Embryonic facial prominence (tissue), 1 donor: Measurements from ENCODE around the gene PLIN1.

Experiments
- DNase-seq: peaks from one replicate; pipeline ENCODE4 v3.0.0-alpha.2; 2016; ENCODE audit errors: extremely low spot score

Gene PLIN1

GRCh38 chr15:89652666-89653065 lies 26.5 kb downstream of the PLIN1 start:
- DNase-seq, result no peak

- no peak for DNase-seq
These were observed 27.0 kb downstream of the PLIN1 start for GRCh38 chr15:89652131-89652530.

- no peak for DNase-seq
These were observed 29.5 kb downstream of the PLIN1 start for GRCh38 chr15:89649716-89650115.

- DNase-seq, result no peak
These were observed 30.0 kb downstream of the PLIN1 start for GRCh38 chr15:89649013-89649625.

- no peak for DNase-seq
These were observed 30.8 kb downstream of the PLIN1 start for GRCh38 chr15:89648106-89649012.

- no peak for DNase-seq
These were observed 31.8 kb downstream of the PLIN1 start for GRCh38 chr15:89647191-89647851.

- DNase-seq, result no peak
These were observed 32.6 kb downstream of the PLIN1 start for GRCh38 chr15:89646416-89647141.

GRCh38 chr15:89645680-89646079 lies 33.5 kb downstream of the PLIN1 start:
- no peak for DNase-seq

- no peak for DNase-seq
These were observed 37.1 kb downstream of the PLIN1 start for GRCh38 chr15:89642106-89642505.

- no peak for DNase-seq
These were observed 38.1 kb downstream of the PLIN1 start for GRCh38 chr15:89641053-89641452.

- DNase-seq, result no peak
These were observed 38.9 kb downstream of the PLIN1 start for GRCh38 chr15:89640245-89640644.

GRCh38 chr15:89633585-89633984 lies 45.6 kb downstream of the PLIN1 start:
- DNase-seq, result no peak

GRCh38 chr15:89632563-89633430 lies 46.4 kb downstream of the PLIN1 start:
- no peak for DNase-seq

- no peak for DNase-seq
These were observed 47.3 kb downstream of the PLIN1 start for GRCh38 chr15:89631902-89632264.

GRCh38 chr15:89630974-89631901 lies 47.9 kb downstream of the PLIN1 start:
- no peak for DNase-seq

- no peak for DNase-seq
These were observed 48.9 kb downstream of the PLIN1 start for GRCh38 chr15:89630260-89630659.

GRCh38 chr15:89629829-89630228 lies 49.3 kb downstream of the PLIN1 start:
- no peak for DNase-seq

- no peak for DNase-seq
These were observed 50.1 kb downstream of the PLIN1 start for GRCh38 chr15:89628806-89629715.

- no peak for DNase-seq
These were observed 50.9 kb downstream of the PLIN1 start for GRCh38 chr15:89628301-89628700.
